NCI-H2107 treated with DMSO at 0.1 percent for 48 hours (cell line): ENCODE measurements around the gene WSCD2.

Experiments used
- DNase-seq: peaks from one replicate; lab custom pipeline; 2025; ENCODE audit not compliant: unreplicated experiment; lab: John Stamatoyannopoulos, UW

The WSCD2 gene

DNA sequence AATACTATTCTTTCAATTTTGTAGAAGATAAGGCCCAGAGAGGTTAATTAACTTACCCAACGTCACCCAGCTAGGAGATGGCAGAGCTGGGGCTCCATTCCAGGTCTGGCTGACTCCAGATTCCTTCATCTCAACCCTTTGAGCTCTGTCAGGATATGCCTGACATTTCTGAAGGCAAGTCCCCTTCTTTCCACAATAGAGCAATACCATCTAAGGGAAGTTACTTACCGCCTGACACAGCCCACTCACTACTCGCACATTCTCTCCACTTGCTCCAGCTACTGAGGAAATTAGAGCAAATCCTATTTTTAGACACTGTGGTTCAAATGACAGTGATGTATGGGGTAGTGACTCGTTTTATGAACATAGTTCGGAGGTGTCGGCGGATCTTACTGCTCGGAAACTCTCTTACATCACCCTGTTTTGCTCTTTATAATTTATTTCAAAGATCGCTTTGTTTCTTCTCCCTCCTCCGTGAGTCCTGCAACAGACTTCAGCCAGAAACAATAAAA is 2.0 kb upstream of the WSCD2 start:
- no peak for DNase-seq

DNA sequence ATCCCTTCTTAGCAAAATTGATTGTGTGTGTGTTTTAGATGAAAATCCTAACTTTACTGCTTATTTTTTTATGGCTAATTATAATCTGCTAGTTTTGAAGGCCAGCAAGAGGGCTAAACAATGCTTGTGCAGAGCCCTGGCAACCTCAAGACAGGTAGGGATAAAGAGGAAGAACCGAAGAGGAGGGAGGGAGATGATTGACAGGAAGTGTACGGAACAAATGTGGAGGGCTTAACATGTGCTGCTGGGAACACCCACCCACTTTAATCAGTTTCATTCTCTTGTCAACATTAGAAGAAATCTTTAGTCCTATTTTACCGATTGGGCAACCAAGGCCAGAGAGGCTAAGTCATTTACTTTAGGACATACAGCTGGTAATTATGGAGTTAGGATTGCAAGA is 1.4 kb upstream of the WSCD2 start:
- DNase-seq = no peak

DNA sequence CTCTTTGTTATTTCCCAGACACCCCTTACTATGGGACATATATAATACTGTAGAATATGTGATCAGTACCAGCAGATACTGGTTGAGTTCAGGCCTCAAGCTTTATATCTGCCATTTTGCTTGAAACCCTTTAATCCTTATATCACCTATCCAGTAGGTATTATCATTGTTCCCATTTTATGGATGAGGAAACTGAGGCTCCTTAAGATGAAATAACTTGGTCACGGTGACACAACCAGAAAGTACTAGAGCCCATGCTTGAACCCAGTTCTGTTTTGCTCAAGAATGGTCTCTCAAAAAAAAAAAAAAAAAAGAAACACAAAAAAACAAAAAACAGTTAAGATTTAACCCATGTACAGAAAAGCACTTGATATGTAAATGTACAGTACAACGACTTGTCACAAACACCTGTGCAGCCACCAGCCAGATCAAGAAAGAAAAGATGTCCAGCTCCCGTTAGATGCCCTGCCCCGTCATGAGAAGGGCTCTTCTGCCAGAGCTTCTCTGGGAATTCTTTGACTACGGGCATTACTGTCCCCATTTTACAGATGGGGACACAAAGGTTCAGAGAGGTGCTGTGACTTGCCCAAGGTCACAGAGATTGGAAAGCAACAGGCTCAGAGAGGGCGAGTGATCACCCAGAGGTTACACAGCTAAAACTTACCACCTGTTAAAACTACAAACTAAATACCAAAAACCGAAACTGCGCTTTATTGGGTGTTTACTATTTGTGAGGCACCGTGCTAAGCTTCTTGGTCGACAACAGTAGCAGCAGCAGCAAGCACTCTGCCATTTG is 669 bp upstream of the WSCD2 start:
- DNase-seq = no peak

DNA sequence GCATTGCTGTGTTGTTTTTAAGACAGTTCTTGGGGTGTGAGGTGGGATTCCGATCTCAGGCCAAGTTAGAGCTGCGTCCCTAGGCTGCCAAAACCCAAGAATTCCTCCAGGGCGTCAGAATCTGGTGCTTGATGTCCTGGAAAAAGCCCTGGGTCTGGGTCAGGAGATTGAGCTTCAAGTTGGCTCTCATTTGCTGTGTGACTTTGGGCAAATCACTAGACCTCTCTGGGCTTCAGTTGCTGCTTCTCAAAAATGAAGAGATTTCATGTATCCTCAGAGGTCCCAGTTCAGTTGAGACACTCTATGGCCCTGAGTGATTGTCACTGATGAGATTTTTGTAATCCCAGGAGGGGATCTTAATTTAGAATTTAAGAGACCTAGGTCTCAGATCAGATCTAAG is 1.9 kb downstream of the WSCD2 start:
- no peak for DNase-seq

GRCh38 chr12:108131657-108132126 is 2.6 kb downstream of the WSCD2 start:
- DNase-seq = no peak

DNA sequence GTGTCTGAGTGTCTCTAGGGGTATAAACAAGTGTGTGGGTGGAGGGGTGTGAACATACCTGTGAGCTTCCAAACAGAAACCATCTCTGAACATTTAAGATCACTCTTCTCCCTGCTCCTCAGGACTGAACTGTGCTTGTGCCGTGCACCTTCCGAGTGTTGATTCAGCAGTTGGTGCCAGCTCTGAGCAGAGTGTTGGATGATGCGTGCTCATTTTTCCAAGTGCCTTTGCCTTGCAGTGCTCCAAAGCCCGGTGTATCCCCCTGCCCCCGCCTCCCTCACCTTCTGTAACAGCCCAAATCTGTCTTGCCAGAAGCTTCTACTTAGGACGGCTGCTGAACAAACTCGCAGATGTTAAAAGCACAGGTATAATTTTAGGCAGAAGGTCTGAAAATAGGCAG is 4.4 kb downstream of the WSCD2 start:
- no peak for DNase-seq

GRCh38 chr12:108134744-108135143 is 5.7 kb downstream of the WSCD2 start:
- no peak for DNase-seq

GRCh38 chr12:108135627-108136026 is 6.5 kb downstream of the WSCD2 start:
- DNase-seq = no peak

GRCh38 chr12:108136697-108137096 is 7.6 kb downstream of the WSCD2 start:
- DNase-seq = no peak

DNA sequence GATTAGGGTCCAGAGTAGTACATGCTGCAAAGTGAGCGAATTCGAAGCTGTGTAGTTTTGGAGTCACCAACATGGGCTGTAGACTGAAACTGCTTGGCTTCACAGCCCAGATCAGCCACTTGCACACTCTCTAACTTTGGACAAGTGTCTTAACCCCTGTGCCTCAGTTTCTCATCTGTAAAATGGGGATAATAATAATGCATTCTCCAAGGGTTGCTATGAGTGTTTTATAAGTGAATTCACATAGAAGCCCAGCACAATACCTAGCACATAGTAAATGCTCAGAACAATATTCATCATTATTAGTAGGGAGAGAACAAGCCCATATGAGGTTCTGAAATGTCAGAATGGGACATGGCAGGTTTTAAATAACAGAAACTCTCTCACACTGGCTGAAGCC is 10.4 kb downstream of the WSCD2 start:
- DNase-seq = no peak

GRCh38 chr12:108140501-108140900 is 11.4 kb downstream of the WSCD2 start:
- no peak for DNase-seq

DNA sequence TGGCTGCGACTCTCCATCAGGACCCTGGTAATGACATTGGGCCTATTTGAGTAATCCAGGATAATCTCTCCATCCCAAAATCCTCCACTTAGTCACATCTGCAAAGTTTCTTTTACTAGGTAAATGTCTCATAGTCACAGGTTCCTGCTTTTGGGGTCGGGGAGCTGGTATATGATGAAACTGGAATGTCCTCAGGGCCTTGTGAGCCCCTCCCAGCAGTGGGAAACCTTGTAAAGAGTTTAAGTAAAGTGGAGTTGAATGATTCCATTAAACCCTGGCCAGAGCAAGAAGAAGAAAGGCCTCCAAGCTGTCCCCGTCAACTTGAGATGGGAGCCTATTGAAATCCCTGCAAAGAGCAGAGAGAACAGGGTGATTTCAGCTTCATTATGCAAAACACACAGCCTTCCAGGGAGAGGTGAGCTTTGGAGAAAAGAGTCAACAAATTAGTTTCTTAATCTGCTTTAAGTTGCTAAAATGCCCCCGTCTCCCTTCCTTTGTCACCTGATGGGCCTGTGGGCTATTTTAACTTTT is 12.6 kb downstream of the WSCD2 start:
- DNase-seq = no peak

DNA sequence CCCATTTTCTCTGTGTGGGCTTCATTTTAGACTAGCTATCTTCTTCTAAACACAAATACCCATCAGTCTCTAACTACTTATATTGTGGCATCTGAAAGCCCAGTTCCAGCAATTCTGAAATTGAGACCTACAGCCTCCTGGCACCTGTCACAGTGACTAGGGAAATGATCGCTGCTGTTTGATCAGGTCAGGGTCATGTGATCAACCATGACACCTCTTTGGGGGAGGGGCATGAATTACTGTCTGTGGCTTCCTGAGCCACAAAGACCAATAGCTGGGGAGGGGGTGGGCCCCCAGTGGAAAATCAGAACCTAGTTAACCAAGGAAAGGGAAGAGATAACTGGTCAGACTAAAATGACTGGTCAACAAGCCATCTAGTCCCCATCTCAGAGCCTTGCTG is 14.1 kb downstream of the WSCD2 start:
- DNase-seq = no peak

- DNase-seq = no peak
Measured at GRCh38 chr12:108144080-108144479, 15.0 kb downstream of the WSCD2 start.

DNA sequence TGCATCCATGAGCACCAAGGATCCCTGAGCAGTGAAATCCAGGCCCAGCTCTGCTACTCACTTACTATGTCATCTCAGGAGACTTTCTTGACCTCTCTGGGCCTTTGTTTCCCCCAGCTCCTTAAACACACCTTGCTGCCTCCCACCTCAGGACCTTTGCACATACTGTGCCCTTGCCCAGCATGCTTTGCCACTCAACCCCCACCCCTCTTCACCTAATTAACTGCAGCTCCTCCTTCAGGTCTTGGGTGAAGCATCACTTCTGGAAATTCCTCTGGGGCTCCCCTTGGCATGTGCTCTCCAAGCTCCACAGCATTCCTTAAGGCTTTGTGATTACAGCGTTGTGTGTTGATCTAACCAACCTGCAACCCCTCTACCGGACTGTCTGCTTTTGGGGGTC is 15.9 kb downstream of the WSCD2 start:
- no peak for DNase-seq

GRCh38 chr12:108146035-108146893 is 17.2 kb downstream of the WSCD2 start:
- DNase-seq = no peak

- DNase-seq = no peak
Measured at GRCh38 chr12:108147279-108147678, 18.2 kb downstream of the WSCD2 start.

DNA sequence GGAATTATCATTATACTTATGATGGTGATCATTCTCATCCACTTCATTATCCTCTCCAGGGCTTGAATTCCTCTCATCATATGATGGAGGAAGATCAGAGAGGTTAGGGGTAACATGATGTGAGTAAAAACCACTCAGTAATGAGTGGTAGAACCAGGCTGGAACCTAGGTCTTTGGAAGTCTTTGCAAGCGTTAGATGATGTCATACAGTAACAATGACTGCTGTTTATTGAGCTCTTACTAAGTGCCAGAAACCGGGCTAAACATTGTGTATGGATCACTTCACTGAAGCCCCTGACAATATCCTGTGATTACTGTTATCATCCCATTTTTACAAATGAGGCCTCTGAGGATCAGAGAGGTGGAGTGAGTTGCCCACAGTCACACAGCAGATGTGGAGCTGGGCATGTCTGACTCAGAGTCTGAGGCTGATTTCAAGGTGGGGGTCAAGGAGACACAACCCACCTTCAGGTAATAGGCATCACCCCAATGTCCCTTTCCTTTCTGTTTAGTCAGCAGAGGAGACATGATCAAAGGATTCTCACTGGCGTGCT is 19.5 kb downstream of the WSCD2 start:
- DNase-seq = no peak

- DNase-seq = no peak
Measured at GRCh38 chr12:108150436-108150835, 21.3 kb downstream of the WSCD2 start.

- DNase-seq = no peak
Measured at GRCh38 chr12:108151533-108152169, 22.6 kb downstream of the WSCD2 start.

- no peak for DNase-seq
Measured at GRCh38 chr12:108152170-108152538, 23.1 kb downstream of the WSCD2 start.
